LHCN-M2 (cell line): ENCODE measurements around the gene POLR3GL. TPM values are rescaled to one million over a fixed set of nuclear protein-coding genes. Genes with fewer than 3 reads are reported as not detected.
A peak's percentile ranks its signal among the peaks of the same experiment; 100 is the strongest.

Source experiments
- DNase-seq: peaks from one replicate; pipeline ENCODE4 v3.0.0-alpha.2; 2012; ENCODE audit warnings: low read depth
- total RNA-seq: library from RNA; depleted of rRNA; stranded (reverse); fragments of >200 nt; gene quantifications from 2 replicates; pipeline ENCODE4 v1.2.3, GENCODE V29; 2014

Gene POLR3GL
- total RNA-seq, 1 experiment from 2014 or later = 32.0 TPM

DNA sequence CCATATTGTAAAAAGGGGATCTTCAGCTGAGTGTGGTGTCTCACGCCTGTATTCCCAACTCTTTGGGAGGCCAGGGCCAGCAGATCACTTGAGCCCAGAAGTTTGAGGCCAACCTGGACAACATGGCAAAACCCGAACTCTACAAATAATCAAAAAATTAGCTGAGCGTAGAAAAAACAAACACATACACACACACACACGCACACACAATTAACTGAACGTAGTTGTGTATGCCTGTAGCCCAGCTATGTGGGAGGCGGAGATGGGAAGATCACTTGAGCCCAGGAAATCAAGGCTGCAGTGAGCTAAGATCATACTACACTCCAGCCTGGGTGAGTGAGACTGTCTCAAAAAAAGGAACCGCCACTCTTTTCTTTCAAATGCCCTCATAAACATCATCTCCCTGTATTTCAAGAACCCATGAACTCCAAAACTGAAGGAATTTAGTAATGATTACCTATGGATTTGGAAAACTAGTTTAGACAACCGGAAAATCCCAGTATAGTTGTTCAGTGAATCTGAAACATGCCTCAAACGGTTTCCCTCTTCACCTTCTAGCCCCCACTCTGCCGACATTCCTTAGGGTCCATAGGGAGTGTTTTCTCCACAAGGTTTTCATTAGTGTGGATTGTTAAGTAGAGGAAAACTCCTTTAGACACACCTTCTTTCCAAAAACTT, 27.4 kb downstream of the POLR3GL start:
- no peak for DNase-seq

DNA sequence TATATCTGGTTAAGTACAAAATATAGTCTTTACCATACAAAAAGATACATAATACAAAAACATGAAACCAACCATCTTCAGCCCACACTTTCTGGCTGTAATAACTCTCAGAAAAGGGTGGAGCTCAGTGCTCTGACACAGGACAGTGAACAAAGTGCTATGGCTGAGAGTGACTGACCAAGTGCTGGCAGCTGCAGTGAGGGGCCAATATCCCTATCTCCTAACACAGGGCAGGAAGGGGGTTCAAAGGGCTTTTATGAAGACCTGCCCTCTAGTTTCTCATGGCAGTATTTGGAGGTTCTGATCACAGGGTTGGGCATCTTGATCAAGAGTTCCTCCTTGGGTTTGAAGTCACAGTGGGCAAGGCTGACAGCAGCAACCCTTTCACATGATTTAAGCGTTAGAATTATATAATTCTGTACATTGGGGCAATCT, 28.0 kb downstream of the POLR3GL start:
- no peak for DNase-seq

DNA sequence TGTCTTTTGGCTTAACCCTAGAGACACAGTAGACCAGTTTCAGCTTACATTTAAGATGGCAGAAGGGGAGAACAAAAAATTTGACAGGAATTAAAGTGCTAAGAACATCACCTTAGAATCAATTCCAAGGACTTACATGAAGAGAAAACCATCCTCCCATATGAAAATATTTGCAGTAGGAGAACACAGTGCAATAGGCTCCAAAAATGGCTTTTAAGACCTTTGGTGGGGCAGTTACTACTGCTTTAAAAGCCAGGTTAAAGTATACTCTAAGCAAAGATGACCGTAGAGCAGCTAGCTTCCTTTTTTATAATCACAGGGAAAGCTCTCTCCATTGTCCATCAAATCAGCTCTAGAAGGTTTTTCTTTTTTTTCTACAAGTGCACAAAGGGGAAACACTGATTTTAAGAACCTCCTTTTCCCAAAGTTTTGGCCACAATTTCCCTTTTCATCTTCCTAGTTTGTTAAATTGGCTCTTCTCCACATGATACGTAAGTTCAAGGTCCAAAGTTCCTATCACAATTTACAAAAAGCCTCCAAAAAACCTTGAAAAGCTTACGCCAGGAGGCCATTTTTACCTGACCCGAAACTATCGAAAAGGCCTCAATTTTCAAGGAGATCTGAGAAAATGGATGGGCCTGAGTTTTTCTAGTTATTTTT, 28.6 kb downstream of the POLR3GL start:
- DNase-seq = no peak

DNA sequence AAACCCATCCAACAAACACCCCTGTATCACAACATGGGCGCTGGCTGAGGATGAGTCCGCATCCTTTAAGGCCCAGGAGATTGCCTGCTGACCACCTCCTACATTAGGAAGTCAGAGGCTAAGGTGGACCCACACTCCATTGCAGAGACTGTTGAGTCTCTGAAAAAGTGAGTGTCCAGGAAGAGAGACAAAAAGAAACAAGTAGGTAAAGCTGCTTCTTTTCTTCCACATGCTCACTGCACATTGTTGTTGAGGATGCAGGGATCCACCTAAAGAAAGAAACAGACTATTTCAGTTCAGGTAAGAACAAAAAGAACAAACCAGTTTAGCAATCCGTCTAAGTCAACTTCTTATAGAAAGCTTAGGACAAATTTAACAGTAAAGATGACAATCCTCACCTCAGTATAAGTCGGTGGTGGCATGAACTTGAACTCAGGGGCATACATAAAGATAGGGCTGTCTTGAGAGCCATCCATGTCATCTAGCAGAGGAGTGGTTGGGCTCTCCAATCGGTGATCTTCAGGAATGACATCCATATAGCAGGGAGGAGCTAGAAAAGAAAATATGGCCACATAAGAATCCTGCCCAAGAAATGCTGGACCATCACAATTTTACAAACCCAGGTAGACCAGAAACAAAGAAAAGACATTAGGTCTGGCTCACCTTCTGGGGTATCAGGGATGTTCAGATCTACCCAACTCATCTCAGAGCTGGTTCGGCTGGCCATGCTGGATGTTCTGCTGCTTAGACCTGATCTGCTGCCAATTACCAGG, 29.3 kb downstream of the POLR3GL start:
- DNase-seq = no peak

DNA sequence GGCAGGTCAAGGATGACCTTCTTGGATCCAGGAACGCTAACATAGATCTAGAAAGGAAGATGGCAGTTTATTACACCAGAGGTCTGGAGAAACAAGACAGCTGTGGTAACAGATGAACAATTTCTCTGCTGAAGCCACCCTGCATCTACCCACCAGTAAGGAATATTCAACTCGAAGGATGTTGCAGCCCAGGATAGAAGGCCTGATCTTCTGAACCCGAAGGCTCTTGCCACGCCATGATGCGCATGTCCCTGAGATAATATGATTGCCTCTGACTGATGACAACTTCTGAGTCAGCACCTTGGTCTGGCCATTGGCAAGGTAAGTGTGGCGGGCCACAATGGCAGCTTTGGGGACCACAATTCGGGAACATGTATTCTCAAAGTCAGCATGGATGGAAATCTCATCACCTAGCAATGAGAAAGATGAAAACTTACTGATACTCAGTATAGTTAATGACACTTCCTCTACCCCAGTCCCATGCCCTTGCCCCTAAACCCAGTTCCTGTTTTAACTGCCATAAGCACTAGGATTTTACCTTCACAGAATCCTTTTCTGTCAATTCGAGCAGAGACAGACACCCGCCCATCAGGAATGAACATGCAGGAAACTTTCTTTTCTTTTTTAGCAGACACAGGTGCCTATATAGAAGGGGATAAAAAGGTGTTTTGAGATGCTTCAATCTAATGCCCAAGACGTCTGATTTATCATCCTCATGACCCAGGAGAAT, 30.1 kb downstream of the POLR3GL start:
- DNase-seq = no peak

DNA sequence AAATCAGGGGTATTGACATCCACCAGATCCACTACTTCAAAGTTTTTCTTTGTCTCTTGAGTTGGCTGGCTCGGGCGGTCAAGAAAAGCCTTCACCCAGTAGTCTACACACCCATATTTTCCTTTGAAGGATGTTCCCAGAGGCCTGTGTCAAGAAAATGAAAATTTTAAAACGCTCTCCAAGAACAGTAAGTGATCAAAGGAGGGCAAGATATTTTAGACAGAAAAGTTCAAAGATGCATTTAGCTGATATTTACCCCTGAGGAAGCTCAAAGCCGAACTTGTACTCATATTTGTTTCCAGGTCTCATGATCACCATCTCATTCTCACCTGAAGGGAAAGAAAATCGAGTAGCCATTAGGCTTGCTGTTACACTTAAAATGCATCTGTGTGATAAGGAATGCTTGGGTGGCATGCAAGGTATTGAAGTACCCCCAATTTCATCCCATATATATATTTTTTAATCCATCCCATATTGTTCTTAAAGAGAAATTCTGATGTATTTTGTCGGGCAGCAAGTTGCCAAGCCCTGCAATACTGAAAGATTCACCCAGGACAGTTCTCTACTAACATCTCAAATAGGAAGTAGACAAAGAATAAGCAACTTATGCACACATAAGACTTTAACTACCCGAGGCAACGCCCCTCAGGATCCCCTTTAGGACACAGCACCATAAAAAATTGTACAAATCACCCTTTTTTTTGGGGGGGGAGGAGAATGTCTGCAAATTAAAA, 30.8 kb downstream of the POLR3GL start:
- DNase-seq = no peak

DNA sequence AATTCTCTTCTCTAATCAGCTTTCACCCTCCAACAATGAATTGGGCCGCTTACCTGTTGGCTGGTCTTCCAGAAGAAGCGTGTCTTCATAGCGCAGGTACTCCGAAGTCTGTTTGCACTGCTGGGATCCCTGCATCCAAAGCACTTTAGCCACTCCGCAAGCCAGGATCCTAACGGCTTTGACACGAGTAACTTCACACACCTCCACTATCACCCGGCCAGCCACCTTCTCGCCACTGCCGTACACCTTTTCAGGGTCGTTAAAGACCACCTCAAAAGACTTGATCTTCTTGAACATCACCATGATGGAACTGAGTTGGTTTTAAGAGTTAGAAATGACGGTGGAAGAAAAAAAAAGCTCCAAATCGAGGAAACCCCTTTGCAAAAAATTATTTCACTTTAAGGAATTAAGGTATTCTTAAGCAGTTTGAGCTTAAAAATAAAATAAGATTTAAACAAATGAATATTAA, 31.5 kb downstream of the POLR3GL start:
- no peak for DNase-seq

DNA sequence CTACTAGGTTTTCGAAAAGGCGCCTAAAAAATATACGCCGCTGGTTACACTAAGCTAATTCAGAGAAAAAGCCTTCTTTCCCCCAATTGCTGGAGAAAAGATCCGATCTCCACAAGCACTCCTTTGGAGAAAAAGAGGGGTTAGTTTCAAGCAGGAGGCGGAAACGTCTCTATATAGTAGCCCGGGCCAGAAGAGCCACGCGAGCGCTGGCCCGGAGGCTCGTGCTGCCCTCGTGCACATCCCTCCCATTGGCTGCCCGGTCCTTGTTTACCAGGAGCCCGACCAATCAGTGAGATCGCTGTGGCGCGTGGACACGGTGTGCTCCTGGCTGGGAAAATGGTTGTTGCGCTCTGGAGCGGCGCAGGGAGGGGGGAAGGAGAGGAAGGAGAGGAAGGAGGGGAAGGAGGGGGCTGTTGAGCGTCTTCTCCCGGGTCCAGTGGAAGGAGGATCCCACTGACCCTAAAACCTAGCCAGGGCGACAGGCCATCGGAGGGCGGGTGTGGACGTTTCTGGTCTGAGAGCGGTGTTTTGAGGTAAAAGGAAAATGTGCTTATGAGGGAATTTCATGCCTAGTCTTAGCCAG, 32.0 kb downstream of the POLR3GL start, which contains the start of gene TXNIP:
TXNIP (minus strand) TSS at position 147 of the 583 bp plus-strand sequence. CDS start 313 bp downstream, outside the sequence.
- DNase-seq = peak; percentile 97

DNA sequence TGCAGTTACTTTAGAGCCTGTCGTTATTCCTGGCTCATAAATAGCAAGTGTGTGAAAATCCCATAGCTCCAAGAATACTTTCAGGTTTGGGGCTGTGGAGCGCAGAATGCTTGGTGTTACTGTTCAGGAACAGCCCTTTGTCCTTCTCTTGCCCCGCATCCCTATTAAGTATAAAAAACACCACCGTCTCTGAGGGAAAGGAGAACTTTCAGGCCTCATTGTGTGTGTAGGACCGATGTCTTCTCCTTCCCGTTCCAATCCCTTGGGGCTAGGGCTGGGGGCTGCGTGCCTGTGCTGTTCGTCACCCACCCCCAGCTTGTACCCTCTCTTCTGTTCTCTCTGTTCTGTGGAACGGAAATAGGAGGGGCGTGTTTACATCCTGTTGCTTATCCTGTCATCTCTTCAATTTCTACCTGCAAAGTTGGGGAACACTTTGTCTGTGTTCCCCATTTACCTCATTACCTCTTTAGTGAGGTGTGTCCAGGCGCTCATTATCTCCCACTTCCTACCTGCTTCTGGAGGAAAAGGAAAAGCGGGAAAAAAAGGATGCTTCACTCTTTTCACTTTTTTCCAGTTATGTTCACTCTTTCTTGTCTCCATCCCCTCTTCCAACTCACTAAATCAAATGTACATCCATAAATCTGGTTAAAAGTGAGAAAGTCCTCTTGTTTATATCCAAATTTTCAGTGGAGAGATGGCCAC, 32.7 kb downstream of the POLR3GL start:
- DNase-seq = peak; percentile 33

DNA sequence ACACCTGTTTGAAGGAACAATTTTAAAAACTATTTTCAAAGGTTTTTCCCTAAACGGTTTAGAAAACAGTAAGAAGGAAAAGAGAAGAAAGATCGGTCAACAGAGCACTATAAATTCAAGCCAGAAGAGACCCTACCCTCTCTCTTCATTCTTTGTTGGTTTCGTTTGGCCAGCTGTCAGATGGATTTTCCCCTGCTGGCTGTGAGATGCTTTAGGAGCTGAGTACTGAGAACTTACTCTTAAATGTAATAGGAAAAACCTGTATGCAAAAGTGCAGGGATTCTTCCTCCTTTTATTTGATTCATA, 33.2 kb downstream of the POLR3GL start:
- DNase-seq = no peak

DNA sequence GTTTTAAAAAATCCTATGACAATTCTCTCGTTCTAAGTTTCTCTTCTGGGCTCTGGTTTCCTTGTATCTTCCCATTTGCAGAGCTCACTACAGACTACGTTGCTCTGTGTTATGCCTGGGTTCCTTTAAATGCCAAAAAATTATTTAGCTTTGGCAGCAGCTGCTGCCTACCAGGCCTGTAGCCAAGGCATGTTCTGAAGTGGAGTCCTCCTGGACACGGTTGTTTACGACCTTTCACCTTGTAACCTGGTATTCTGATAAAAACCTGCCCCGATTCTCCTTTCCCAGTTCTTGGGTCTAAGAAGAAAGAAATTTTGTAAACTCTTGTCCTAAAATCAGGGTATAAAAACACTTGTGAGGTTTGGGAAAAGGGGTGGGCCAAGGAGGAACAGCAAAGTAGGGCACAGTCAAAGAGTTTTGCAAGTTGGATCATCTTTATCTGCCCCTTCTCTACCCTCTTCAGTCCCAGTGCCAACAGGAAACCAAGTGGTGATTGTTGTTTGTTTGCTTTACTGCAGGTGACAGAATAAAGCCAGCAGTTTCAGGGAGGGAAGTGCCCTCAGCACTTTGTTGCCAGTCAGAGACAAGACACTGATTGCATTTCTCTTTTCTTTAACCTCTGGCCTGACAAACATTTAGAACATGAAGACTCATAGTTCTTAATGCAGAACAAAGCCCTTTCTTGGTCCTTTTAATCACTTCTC, 35.0 kb downstream of the POLR3GL start:
- DNase-seq = peak; percentile 41

DNA sequence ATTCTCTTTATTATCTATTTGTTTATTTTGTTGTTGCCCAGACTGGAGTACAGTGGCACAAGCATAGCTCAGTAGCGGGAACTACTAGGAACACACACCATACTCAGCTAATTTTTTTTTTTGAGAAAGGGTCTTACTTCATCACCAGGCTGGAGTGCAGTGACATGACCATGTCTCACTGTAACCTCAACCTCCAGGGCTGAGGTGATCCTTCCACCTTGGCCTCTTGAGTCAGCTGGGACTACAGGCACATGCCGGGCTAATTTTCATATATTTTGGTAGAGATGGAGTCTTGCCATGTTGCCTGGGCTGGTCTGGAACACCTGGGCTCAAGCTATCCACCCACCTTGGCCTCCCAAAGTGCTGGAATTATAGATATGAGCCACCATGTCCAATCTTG, 37.2 kb downstream of the POLR3GL start:
- no peak for DNase-seq

DNA sequence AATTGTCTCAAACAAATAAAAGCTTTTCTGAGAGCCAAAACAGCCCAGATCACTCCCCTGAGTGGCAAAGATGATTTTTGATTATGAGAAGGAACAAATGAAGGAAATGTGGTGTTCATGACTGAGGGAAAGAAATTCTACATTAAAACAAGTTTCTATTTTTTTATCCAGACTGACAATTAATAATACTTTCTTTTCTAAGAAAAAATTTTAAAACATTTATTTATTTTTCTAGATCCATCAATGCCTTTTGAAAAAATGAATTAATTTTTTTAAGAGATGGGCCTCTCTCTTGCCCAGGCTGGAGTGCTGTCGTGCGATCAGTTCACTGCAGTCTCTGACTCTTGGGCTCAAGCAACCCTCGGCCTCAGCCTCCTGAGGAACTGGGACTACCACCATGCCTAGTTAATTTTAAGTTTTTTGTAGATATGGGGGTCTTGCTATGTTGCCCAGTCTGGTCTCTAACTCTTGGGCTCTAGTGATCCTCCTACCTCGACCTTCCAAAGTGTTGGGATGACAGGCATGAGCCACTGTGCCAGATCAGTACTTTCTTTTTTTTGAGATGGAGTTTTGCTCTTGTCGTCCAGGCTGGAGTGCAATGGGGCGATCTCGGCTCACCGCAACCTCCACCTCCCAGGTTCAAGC, 43.1 kb downstream of the POLR3GL start:
- no peak for DNase-seq

DNA sequence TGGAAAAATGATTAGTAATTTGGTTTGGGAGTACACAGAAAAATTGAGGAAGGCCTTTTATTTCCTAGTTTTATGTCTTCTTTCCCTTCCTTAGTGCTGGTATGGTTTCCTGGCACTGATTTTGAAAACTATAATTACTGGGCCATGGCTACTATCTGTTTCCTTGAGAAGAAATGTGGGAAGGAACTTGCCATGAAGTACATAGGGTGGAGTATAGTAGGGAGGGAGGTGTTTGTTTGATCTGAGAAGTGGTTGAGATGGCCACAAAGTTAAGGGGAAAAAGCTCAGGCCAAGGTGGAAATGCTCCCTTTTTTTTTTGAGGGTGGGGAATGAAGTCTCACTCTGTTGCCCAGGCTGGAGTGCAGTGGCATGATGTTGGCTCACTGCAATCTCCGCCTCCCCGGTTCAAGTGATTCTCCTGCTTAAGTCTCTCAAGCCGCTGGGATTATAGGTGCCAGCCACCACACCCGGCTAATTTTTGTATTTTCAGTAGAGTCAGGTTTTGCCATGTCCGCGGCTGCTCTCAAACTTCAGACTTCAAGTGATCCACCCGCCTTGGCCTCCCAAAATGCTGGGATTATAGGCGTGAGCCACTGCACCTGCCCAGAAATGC, 45.7 kb downstream of the POLR3GL start:
- DNase-seq = no peak

DNA sequence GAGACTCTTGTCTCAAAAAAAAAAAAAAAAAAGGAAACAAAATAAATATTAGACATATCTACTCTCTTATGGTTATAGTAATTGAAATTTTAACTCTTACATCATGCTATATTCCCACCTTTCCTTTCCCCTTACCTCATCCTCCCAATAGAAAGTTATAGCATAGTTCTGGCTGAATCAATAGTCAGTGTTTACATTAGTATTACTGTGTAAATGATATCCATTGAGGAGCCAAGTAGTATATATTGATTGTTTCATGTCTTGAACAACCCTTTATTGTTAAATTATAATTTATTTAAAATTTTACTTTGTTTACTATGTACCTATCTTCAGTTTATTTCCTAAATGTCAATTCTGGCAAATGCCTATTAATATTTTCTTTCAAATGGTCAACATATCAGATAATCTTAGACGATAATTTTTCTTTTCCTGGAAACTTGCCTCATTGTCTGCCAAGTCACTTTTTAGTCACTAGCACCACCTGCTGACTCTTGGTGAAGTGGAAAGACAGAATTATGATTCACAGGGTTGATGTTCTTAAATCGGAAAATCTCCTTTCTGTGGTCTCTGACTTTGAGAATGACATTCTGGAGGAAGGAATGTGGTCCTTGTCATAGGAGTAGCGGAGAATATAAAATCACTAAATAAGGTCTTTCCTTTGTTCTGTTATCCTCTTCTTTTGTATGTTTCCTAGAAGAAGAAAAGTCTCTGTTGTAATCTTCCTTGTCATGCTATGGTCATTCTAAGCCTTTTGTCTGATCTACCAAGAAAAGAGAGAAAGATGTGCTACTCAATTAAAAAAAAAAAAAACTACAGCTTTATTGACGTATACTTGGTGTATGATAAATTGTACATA, 48.4 kb downstream of the POLR3GL start:
- DNase-seq = peak; percentile 88

DNA sequence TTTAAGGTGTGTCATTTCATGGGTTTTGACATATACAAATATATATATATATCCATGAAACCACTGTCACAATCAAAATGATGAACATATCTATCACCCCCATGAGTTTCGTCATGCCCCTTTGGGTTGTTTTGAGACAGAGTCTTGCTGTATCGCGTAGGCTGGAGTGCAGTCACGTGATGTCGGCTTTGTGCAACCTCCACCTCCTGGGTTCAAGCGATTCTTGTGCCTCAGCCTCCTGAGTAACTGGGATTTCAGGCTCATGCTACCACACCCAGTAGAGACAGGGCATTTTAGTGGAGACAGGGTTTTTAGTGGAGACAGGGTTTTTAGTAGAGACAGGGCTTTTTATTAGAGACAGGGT, 49.1 kb downstream of the POLR3GL start:
- no peak for DNase-seq

DNA sequence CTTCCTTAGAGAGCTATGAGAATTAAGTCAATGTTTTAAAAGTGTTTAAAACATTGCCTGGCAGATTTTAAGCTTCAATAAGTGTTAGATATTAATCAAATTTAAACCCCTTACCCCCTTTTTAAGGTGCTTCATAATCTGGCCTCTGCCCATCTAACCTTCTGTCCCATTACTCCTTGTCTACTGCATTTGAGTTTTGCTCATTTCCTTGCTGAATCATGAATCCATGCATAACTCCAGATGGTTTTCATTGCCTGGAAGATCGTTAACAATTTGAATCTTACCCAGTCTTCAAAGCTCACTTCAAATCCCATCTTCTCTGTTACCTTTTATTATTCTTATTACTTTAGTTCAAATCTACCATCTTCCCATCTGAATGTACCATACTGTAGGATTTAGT, 52.4 kb downstream of the POLR3GL start:
- no peak for DNase-seq
